HuH-7.5 (cell line): ENCODE results near the gene TIMM10.

Source experiments
- DNase-seq: peaks from one replicate; pipeline ENCODE4 v3.0.0; 2011; ENCODE audit warnings: low spot score

TIMM10 gene, protein sequence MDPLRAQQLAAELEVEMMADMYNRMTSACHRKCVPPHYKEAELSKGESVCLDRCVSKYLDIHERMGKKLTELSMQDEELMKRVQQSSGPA

DNA sequence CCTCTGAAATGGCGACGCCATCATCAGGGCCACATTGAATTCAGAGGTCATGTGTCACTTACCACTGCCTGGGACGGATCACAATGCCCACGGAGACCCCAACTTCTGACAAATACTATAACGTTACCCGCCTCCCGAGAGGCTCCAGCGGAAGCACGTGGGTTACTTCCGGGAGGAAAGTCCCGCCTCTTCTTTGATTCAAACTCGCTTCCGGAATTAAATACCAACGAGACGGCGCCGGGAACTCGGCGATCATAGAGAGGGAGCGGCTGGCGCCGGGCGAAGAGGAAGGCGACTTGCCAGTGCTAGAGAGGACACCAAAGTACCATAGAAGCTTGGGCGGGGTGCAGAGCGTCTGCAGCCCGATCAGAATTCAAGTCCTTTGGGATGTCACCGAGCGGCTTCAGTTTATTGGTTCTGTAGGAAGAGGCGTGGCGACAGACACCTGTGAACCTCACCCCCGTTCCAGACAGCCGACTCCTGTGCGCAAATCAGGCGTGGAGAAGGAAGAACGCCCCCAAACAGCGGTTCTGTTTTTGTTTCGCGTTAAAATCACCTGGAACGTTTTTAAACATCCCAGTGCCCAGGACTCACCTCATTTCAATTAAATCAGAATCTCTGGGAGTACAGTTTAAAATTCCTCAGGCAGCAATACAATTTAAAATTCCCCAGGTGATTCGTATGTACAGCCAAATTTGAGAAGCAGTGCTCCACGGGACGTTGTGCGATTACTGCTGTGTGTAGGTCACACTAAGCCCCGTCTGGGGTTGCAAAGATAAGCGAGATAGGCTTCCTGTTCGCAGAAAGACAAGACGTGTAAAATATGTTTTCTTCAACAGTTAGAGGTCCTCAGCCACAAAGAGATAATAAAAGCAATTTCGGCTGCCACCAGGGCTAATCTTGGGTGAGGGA is at the start of gene TIMM10:
Gene TIMM10 (minus strand): TSS at position 159 of the 912 bp plus-strand sequence. CDS start 565 bp downstream, outside the sequence.
- peak; percentile 99 for DNase-seq

DNA sequence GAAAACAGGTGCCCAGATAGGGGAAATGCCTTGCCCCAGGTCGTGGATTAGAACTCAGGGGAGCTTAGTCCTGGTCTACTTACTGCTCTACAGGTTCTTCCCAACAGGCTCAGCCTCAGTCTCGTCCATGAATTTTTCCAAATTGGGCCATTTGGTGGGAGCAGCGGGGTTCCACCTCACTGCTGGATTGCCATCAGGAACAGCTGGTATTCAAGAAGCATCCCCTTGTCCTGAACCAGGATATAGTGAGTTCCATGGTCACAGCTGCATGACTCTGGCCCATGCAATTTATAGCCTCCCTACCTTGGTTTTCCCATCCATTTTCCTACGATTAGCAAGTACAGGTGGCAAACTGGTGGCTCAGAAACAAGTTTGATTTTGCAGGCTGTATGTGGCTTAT is 43.5 kb upstream of the TIMM10 start:
- DNase-seq: no peak

DNA sequence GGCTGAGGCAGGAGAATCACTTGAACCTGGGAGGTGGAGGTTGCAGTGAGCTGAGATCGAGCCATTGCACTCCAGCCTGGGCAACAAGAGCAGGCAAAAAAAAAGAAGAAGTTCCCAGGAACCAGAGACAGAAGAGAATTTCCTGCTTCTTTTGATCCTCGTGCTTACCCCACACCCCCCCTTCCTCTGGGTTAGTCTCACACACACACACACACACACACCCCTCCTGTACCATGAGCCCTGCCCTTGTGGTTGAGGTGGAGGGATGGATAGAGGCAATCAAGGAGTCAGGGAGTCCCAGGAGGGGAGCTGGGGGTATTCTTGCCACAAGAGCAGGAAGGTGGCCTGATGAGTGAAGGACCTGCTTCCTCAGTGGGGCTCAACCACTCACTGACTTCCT is 41.1 kb upstream of the TIMM10 start:
- DNase-seq: no peak

DNA sequence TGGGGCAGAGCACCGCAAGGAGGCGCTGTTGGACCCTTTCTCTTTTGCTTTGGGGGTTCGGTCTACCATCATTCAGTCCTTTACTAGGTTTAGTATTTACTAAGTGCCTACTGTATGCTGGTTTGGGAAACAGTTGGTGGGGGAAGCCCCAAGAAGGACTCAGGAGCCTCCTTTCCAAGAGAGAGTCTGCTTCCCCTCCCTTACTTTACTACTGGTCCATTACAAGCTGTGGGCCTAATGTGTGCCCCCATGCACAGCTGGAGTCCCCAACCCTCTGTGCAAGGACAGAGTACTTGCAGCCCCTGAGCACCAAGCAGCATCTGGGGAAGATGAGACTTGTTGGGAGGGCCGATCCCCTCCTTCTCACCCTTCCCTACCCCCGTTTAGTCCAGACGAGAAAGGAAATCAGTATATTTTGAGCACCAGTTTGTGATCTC is 37.8 kb upstream of the TIMM10 start:
- no peak for DNase-seq

DNA sequence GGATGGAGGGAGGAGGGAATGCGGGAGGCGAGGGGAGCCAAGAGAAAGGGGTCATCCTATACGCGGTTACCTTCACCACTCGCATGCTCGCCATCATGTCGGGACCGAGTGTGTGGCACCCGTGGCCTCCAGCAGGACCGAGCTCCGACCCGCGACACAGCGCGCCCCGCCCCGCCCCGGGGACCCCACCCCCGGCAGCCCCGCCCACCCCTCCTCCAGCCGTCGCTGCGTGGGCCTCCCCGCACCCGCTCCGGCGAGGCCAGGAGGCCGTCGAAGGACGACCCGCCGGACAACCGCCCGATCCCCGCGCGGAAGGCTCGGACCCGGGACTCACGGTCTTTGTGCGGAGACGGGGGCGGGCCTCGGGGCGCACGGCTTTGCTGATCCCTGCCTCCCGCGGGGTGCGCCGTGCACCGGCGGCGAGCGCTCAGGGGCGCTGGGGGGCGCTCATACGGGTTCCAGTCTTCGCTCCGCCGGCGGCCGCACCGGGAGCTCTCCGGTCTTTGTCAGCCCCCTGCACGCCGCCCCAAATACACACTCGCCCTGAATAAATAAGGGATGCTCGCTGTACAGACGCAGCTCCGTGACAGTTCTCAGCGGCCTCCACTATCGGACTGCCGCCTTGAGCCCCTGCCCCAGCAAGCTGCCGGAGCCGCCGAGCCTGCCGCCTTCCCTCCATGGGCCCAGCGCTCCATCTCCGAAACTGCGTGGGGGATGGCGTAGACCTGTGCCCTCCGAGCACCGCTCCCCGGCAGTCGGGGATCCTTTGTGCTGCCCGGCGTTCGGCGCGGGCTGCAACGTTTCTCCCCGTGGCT is 37.2 kb upstream of the TIMM10 start, which contains the start of gene UBE2L6:
Gene UBE2L6 (minus strand): TSS at position 158 of the 815 bp plus-strand sequence. CDS start 61 bp downstream, at position 97.
- DNase-seq: peak; percentile 97

DNA sequence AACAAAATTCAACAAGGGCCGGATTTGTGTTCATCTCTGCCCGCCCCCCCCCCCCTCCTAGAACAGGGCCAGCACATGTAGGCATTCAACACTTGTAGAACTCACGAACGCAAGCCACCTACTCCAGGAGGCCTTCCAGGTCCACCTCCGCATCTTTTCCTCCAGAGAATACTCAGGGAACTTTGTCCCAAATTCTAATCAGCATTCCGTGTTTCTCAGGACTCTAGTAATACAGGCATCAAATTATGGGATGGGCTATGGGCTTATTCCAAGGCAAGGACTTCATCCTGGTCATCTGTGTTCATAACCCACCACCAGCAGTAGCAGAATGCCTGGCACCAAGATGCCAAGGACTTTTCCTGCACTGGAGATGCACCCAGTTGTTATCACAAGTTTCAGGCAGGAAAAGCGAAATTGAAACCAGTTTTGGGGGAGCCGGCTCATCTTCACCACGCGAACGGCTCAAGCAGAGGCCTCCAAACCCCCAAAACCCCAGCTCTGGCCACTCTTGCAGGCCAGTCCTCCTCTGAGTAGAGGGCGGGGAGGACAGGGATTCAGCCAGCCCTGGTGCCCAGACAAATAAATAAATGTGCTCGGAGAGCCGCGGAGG is 36.5 kb upstream of the TIMM10 start:
- no peak for DNase-seq

DNA sequence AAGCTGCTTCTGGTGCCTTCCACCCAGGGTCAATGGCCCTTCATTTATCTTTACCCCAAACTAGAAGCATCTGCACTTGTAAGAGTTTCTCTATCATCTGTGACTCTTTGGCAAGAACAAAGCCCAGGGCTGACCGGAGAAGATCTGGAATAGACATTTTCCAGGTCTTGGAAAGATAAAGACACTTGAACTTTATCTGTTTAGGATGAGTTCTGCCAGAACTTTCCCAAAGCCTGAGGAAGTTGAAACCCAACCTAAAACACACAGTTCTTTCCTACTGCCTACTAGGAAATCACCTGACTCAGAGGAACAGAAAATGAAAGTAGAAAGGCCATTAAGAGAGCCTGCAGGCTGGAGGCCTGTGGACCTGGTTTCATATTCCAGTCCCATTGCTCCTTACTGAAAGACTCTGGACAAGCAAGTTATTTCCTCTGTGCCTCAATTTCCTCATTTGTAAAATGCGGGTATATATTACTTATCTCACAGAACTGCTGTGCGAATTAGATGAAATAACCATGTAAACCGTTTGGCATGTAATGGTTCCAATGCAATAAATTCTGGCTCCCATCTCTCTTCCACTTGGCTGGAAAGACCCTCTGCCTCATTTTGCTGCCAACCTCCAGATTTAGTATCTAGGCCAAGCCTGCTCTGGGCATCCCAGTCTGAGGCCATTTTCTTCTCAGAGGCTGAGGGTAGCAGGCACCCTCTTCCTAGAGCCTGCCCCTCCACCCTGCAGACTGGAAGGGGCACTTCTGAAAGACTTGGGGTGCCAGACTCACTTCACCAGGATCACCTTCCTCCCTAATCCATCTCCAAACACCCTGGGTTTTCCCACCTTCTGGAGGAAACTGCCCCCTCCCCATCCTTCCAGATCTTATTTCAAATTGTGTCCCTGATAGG is 35.7 kb upstream of the TIMM10 start:
- DNase-seq: no peak

DNA sequence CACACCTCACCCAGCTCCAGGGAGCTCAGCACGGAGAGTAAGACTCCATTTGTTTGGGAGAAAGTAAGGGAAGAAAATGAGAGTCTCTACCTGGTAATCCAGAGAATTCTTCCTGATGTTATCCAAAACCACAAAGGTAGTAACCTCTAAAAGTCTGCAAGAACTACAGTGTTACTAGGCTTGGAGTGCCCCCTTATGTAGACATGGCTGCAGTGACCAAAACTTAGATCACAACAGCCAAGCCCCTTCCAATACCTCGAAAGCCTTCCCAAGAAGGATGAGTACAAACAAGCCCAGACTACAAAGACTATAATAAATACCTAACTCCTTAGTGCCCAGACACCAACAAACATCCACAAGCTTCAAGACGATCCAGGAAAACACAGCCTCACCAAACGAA is 32.0 kb upstream of the TIMM10 start:
- no peak for DNase-seq

DNA sequence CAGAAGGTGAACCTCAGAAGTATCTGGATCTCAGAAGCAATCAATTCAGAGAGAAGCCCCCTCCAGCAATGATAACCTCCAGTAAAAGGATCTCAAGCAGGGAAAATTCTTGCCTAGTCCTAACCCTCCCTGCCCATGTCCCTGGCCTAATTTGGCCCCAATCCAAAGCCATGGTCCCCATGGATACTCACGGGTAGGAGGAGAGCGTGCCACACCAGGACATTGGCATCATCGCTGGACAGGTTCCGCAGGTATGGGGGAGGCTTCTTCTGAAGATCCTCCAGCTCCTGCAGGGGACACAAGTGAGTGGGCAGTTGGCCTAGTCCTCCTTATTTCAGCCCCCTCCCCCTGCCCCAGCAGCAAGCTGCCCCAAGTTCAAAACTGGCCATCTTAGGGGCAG is 29.6 kb upstream of the TIMM10 start:
- DNase-seq: no peak

DNA sequence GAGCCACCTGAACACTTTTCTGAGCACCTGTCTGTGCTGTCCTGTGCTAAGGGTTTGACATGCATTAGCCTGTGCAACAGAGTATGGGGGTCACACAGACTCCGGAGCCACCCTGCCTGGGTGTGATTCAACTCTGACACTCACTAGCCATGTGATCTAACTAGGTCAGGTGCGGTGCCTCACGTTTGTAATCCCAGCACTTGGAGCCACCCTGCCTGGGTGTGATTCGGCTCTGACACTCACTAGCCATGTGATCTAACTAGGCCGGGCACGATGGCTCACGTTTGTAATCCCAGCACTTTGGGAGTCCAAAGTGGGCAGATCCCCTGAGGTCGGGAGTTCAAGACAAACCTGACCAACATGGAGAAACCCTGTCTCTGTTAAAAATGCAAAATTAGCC is 25.5 kb upstream of the TIMM10 start:
- DNase-seq: no peak

DNA sequence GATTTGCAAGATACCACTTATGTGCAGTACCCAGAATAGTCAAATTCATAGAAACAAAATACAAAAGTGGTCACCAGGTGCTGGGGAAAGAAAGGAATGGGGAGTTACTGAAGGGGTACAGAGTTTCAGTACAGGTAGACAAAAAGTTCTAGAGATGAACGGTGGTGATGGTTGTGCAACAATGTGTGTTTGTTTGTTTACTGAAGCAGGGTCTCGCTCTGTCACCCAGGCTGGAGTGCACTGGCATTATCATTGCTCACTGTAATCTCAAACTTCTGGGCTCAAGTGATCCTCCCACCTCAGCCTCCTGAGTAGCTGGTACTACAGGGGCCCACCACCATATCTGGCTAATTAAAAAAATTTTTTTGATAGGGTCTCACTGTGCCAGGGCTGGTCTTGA is 24.8 kb upstream of the TIMM10 start:
- no peak for DNase-seq

DNA sequence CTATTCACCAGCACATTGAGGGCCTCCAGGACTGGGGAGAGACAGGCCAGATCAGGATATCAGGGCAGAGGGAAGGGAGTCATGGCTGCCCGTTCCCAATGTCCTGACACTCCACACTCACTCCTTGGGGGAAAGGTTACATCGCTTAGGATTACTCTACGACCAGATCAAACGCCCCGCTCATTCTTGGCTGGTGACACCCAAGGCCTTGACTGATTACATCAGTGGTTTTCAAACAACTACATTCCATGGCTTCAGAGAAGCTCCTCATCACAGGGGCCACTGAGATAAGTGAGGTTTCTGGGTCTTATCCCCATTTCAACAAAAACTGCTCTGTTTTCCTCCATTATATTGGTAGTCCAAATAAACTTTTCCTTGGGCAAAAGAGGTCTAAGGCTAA is 21.9 kb upstream of the TIMM10 start:
- no peak for DNase-seq

DNA sequence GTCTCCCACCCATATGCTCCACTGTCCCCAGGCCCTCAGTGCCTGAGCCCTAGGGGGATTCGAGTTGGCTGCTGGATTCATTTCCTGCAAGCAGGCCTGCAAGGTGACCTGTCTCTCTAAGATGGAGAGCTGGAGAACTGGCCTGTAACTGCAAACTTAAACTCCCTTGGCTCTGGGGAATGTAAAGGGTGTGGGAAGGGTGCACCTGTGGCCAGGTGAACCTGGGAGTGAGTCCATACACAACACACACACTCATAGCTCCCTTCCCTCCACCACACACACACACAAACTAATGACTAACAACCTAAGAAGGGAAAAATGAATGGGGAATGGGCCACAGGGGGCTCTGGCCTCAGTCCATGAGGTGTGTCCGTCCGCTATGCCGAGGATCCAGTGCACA is 21.4 kb upstream of the TIMM10 start:
- DNase-seq: no peak

DNA sequence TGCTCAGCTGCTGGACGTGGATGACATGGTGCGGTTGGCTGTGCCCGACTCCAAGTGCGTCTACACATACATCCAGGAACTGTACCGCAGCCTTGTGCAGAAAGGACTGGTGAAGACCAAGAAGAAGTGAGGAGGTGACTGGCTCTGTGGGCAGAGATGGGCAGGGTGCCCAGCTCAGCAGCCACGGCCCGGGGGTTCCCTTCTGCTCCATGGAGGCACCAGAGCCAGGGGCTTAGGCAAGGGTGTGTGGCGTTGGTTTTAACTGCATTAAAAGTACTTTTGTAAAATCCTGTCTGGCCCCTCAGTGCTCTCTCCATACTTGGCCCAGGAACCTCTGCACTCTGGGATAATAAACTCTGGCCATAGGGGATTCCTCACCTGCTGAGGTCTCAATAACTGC is 19.4 kb upstream of the TIMM10 start:
- DNase-seq: no peak

DNA sequence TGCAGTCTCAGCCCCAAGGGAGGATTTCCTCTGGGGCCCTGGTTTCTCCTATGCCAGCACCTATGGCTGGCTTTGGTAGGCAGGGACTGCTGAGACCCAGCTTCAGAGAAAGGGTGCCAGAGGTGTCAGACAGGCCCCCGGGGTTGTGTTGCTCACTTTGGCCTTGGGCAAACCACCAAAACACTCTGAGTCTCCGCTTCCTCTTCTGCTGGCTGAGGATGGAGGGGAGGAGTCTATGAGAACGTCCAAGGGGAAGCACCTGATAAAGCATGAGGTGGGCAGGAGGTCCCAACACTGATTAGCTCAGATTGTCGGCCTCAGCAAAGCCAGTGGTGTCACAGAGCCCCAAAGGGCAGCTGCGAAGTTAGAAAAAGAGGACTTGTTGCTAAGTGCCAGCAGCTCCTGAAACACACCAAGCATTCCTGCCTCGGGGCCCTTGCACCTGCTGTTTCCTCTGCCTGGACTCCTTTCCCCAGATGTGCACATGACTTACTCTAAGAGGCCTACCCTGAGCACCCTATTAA is 17.4 kb upstream of the TIMM10 start:
- DNase-seq: no peak

DNA sequence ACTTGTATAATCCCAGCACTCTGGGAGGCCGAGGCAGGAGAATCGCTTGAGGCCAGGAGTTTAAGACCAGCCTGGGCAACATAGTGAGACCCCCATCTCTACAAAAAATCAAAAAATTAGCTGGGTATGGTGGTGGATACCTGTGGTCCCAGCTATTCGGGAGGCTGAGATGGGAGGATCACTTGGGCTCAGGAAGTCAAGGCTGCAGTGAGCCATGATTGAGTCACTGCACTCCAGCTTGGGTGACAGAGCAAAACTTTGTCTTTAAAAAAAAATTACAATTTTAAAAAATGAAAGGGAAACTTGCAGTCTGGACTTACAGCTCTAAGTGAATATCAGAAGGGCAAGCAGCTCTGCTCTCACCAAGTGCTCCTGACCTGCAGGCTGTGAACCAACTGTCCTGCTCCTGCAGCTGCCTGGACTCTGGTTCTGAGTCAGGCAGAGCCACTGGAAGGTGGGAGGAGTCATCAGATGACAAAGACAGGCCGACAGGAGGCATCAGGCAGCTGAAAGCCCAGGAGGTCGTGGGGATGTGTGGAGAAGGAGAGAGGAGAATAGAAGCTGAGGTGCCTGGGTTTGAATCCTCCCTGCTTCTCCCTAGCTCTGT is 16.4 kb upstream of the TIMM10 start:
- DNase-seq: peak; percentile 72

DNA sequence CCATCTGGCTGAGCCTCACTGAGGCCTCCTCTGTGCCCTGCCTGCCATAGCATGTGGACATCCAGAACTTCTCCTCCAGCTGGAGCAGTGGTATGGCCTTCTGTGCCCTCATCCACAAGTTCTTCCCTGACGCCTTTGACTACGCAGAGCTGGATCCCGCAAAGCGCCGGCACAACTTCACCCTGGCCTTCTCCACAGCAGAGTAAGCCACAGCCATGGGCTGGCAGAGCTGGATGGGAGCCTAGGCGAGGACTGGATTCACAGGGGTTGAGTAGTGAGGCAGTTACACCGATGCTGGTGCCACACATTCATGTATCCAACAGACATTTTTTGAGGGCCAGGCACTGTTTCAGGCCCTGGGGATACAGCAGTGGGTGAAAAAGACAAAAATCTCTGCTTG is 15.9 kb upstream of the TIMM10 start:
- DNase-seq: no peak

DNA sequence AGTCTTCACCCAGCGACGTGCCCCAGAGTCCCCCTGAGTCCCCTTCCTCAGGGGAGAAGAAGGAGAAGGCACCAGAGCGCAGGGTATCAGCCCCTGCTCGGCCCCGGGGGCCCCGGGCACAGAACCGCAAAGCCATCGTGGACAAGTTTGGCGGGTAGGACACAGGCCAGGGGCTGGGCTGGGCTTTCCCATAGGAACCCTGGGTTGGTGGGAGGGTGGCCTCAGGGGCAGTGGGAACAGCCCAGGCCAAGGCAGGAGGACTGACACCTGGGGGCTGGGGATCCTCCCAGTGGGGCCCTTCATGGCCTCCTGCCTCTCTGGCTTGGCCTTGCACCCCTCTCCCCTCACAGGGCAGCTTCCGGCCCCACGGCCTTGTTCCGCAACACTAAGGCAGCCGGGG is 15.3 kb upstream of the TIMM10 start:
- DNase-seq: no peak

DNA sequence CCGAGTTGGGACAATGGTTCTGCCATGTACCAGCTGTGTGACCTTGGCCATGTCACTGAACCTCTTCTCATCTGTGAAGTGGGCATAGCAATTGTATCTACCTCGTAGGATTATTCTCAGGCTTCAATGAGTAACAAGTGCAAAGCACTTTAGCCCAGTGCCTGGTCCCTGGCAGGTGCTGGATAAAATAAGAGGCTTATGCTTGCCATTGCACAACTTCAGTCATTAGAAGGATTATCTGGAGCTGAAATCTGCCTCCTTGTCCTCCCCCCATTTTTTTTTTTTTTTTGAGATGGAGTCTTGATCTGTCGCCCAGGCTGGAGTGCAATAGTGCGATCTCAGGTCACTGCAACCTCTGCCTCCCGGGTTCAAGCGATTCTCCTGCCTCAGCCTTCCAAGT is 14.0 kb upstream of the TIMM10 start:
- no peak for DNase-seq

DNA sequence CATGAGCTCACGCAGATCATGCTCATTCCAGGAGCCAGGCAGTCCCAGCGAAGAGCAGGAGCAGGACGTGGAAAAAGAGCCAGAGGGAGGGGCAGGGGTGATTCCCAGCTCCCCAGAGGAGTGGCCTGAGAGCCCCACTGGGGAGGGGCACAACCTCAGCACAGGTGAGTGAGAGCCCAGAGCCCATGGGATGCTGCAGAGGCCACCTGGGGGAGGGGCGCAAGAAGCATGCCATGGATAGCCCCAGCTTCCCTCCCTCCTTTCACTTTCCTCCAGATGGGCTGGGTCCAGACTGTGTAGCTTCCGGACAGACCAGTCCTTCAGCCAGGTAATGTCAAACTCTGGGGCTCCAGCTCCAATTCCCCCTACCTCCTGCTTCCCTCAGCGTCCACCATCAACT is 13.0 kb upstream of the TIMM10 start:
- no peak for DNase-seq

DNA sequence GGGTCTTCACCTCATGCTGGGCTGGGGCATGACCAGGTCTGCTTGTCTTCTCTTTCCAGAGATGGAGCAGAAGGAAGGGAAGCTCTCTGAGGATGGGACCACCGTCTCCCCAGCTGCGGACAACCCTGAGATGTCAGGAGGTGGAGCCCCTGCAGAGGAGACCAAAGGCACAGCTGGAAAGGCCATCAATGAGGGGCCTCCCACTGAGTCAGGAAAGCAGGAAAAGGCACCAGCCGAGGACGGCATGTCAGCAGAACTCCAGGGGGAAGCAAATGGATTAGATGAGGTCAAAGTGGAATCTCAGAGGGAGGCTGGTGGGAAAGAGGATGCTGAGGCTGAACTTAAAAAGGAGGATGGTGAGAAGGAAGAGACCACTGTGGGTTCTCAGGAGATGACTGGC is 12.0 kb upstream of the TIMM10 start:
- no peak for DNase-seq
